ENCODE measurements around the gene APPL1.

DNA sequence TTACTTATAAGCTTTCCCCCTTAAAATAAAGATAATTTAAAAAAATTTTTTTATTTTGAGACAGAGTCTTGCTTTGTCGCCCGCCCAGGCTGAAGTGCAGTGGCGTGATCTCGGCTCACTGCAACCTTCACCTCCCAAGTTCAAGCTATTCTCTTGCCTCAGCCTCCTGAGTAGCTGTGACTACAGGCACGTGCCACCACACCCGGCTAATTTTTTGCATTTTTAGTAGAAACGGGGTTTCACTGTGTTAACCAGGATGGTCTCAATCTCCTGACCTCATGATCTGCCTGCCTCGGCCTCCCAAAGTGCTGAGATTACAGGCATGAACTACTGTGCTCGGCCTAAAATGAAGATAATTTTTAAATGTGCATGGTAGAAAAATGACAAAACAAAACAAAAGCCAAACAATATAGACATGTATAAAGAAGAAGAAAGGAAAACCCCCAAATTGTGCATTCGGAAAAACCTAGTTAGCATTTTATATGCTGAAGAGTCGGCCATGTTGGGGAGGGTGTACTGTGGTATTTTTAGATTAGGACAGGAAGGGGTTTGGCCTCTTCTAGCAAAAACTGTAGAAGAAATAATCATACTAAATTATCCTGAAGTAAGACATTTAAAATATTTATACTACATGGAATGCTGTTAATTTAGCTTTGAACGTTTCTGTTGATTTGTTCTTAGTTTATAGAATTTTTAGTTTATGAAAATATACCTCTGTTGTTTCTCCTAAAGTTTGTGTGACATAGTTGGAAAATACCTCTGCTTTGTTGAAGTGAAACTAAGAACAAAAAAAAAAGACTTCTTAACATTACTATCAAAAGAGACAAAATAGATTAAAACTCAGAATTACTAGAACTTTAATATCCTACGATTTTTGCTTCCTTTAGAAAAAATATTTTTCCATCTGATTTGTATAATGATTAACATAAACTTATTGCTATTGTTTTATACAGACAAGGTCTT lies 7.4 kb downstream of the APPL1 start:
- TF ChIP-seq, protein P1, sequence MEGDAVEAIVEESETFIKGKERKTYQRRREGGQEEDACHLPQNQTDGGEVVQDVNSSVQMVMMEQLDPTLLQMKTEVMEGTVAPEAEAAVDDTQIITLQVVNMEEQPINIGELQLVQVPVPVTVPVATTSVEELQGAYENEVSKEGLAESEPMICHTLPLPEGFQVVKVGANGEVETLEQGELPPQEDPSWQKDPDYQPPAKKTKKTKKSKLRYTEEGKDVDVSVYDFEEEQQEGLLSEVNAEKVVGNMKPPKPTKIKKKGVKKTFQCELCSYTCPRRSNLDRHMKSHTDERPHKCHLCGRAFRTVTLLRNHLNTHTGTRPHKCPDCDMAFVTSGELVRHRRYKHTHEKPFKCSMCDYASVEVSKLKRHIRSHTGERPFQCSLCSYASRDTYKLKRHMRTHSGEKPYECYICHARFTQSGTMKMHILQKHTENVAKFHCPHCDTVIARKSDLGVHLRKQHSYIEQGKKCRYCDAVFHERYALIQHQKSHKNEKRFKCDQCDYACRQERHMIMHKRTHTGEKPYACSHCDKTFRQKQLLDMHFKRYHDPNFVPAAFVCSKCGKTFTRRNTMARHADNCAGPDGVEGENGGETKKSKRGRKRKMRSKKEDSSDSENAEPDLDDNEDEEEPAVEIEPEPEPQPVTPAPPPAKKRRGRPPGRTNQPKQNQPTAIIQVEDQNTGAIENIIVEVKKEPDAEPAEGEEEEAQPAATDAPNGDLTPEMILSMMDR (IDR thresholded peaks at IDR 0.05) = no peak
- TF ChIP-seq POLR2A (IDR thresholded peaks at IDR 0.05) (no peak), EP300 (IDR thresholded peaks at IDR 0.05) (no peak)

Measured in ovary (tissue), 3 donors.